HFFc6 (cell line): Measurements from ENCODE around the gene MRPS6. TPM values are rescaled to one million over a fixed set of nuclear protein-coding genes. Genes with fewer than 3 reads are reported as not detected.

ENCODE experiments used
- DNase-seq: peaks from one replicate; pipeline ENCODE4 v3.0.0-alpha.2; 2018
- H3K27ac Mint-ChIP-seq: 2 replicates; pipeline ENCODE4 v1.8.0; 2020; ENCODE audit warnings: mild to moderate bottlenecking, mixed read lengths
- H3K27me3 Mint-ChIP-seq: 2 replicates; pipeline ENCODE4 v1.8.0; 2021; ENCODE audit warnings: mild to moderate bottlenecking, moderate library complexity, mixed read lengths; ENCODE audit not compliant: insufficient read depth
- H3K36me3 Mint-ChIP-seq: 2 replicates; pipeline ENCODE4 v1.8.0; 2021; ENCODE audit warnings: low read depth, mixed read lengths
- H3K4me1 Mint-ChIP-seq: 2 replicates; pipeline ENCODE4 v1.8.0; 2020; ENCODE audit warnings: low read depth, mixed read lengths
- H3K4me3 Mint-ChIP-seq: 2 replicates; pipeline ENCODE4 v1.8.0; 2020; ENCODE audit warnings: mild to moderate bottlenecking, moderate library complexity, mixed read lengths
- H3K9me3 Mint-ChIP-seq: 2 replicates; pipeline ENCODE4 v1.8.0; 2020; ENCODE audit warnings: mild to moderate bottlenecking, mixed read lengths
- total RNA-seq, 6 experiments: library from RNA; stranded (reverse); fragmentation: NEBNext Ultra II Directional; extraction: Animal tissue kit (Norgen Biotek cat#: 25700); gene quantifications; 2 replicates in 1 of 6; 3 replicates in 5 of 6; pipeline ENCODE4 v1.2.3, GENCODE V29; 2021
- TF ChIP-seq, protein P1 (sequence below): fragments of 200-600 bp; sonication (generic); IDR thresholded peaks from 2 replicates; pipeline ENCODE4 v1.5.0; 2021; ENCODE audit warnings: antibody characterized with exemption, mild to moderate bottlenecking

MRPS6 gene
- total RNA-seq, 6 experiments from 2014 or later: 57.1 to 89.6 (median 62.8) TPM

DNA sequence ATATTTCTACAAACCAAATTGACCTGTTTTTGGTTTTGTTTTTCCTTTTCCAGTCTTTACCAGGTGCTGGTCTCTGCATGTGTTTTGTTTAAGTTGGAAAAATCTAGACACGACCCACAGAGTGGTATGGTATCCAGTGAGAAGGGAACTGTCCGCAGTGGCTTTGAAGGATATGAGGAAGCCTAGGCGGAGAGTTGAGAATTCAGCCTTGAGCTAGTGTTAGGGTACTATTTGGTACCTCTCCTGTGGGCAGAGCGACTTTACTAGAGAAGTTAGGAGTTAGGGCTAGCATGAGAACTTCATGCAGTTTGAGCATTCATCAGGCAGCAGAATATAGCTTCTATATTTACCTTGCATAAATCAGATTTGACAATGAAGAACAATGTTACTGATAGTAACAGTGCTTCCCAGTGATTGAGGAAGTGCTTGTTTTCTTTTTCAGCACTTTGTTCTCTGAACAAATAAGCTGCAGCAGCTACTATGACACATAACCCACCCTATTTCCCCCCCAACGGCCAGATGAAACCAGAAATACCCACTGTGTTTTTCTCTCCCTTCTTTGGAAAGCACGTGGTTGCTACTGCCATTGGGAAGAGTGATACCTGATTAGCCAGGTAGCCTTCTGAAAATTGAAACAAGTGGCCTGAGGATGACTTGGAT, 19.0 kb downstream of the MRPS6 start:
- DNase-seq: no peak
- Mint-ChIP-seq H3K36me3 (peaks cover 20% of the 10 kb centered on the region), H3K9me3 (no peaks in the 10 kb centered on the region), H3K27ac (no peak overlapping the region), H3K4me1 (peaks cover 12% of the 10 kb centered on the region), H3K27me3 (no peaks in the 10 kb centered on the region), H3K4me3 (no peak overlapping the region)
- TF ChIP-seq, protein P1, sequence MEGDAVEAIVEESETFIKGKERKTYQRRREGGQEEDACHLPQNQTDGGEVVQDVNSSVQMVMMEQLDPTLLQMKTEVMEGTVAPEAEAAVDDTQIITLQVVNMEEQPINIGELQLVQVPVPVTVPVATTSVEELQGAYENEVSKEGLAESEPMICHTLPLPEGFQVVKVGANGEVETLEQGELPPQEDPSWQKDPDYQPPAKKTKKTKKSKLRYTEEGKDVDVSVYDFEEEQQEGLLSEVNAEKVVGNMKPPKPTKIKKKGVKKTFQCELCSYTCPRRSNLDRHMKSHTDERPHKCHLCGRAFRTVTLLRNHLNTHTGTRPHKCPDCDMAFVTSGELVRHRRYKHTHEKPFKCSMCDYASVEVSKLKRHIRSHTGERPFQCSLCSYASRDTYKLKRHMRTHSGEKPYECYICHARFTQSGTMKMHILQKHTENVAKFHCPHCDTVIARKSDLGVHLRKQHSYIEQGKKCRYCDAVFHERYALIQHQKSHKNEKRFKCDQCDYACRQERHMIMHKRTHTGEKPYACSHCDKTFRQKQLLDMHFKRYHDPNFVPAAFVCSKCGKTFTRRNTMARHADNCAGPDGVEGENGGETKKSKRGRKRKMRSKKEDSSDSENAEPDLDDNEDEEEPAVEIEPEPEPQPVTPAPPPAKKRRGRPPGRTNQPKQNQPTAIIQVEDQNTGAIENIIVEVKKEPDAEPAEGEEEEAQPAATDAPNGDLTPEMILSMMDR: no peak

DNA sequence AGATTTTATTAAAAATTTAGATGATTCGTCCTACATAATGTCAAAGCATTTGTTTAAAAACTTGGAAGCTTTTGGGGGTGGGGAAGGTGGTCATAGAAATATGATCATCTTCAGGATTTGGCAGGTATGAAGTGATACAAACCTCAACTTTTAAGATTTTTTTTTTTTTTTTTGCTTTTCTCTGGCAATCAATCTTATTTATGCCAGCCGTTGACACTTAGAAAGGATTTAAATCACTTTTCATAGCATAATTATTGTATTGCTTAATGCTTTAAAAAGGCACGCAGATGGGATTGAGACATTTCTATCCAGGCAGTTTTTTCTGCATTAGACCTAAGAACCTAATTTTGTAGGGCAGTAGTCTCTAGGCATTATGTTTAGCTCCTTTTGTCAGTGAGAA, 19.7 kb downstream of the MRPS6 start:
- Mint-ChIP-seq H3K27me3 (no peaks in the 10 kb centered on the region), H3K27ac (no peak overlapping the region), H3K36me3 (peaks cover 24% of the 10 kb centered on the region), H3K4me3 (no peak overlapping the region), H3K4me1 (peaks cover 12% of the 10 kb centered on the region), H3K9me3 (no peaks in the 10 kb centered on the region)
- DNase-seq: no peak
- TF ChIP-seq, protein P1: no peak

DNA sequence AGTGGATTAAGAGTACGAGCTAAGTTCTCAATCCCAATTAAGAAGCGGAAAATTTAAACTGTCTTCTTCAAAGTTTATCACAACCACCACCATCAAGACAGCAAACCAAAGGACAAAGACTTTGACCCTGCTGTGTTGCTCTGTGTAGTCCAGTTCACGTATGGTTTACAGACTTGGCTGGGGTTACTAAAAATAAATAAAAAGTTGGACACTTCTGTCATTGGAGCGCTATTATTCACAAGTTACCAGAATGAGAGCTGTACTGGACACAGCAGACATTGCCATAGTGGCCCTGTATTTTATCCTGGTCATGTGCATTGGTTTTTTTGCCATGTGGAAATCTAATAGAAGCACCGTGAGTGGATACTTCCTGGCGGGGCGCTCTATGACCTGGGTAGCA, 21.6 kb downstream of the MRPS6 start:
- Mint-ChIP-seq H3K9me3 (no peaks in the 10 kb centered on the region), H3K4me3 (no peak overlapping the region), H3K4me1 (peaks cover 24% of the 10 kb centered on the region), H3K27ac (no peak overlapping the region), H3K27me3 (no peaks in the 10 kb centered on the region), H3K36me3 (peaks cover 33% of the 10 kb centered on the region)
- DNase-seq: no peak
- TF ChIP-seq, protein P1: no peak

DNA sequence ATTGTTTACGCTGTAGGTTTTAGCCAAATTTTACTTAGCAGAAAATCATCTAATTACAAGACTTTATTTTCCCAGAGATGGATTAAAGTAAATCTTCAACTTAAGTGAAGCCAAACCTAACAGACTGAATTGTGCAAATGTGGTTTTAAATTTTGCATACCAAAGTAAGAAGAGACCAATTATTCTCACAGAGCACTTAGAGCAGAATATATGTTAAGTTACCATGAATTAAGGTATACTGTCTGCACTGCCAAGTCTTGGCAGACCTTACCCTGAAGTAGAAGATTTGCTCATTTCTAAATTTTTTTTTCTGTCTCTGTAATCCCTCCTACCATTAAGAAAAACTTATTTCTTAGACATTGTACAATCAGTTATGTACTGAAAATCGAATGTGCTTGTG, 24.1 kb downstream of the MRPS6 start:
- no peak overlapping the region for H3K27ac Mint-ChIP-seq
- peaks cover 37% of the 10 kb centered on the region for H3K4me1 Mint-ChIP-seq
- H3K27me3 Mint-ChIP-seq: no peaks in the 10 kb centered on the region
- H3K9me3 Mint-ChIP-seq: no peaks in the 10 kb centered on the region
- no peak overlapping the region for H3K4me3 Mint-ChIP-seq
- DNase-seq: no peak
- TF ChIP-seq, protein P1: no peak
- peaks cover 33% of the 10 kb centered on the region for H3K36me3 Mint-ChIP-seq

DNA sequence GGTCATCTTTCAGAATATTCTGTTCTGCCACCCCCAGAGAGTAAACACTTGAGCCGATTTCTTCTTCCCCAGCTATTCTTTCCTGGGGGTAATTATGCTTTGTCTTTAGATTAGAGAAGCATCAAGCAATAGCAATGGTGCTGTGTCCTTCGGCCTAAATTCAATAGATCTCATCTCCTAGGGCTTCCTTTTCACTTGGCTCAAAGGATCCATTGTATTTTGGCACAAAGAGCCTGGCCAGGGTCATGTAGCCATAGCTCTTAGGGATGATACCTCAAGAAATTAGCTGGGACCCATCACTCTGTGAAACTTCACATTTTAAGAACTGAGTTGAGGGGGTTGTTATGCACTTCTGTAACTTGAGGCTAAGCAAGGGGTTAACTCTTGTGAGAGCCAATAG, 27.0 kb downstream of the MRPS6 start:
- no peak overlapping the region for H3K27ac Mint-ChIP-seq
- no peaks in the 10 kb centered on the region for H3K9me3 Mint-ChIP-seq
- H3K27me3 Mint-ChIP-seq: no peaks in the 10 kb centered on the region
- H3K36me3 Mint-ChIP-seq: peaks cover 35% of the 10 kb centered on the region
- H3K4me1 Mint-ChIP-seq: peaks cover 38% of the 10 kb centered on the region
- no peak overlapping the region for H3K4me3 Mint-ChIP-seq
- DNase-seq: no peak
- TF ChIP-seq, protein P1: no peak
